Thyroid gland (tissue), 4 donors: ENCODE measurements around the gene IL1B. TPM values are rescaled to one million over a fixed set of nuclear protein-coding genes. Genes with fewer than 3 reads are reported as not detected.
A peak's percentile ranks its signal among the peaks of the same experiment; 100 is the strongest.
"Not testable (repeated sequence)": the region's sequence is repeated elsewhere in the genome, so short reads cannot be mapped to it uniquely, and the experiment has no call there.

ENCODE experiments used
- DNase-seq, 2 donors: peaks; one replicate each; pipeline ENCODE4 v3.0.0-alpha.2; 2019
- H3K27ac ChIP-seq, 3 donors: fragments of 200-600 bp; sonication (generic); 1 replicate in 2 of 3; 2 replicates in 1 of 3; pipeline ENCODE4 v1.5.1; 2016 to 2019; ENCODE audit warnings: mild to moderate bottlenecking in 1 of 3, moderate library complexity in 1 of 3
- H3K27me3 ChIP-seq: fragments of 200-600 bp; sonication (generic); one replicate; pipeline ENCODE4 v1.5.1; 2019
- H3K36me3 ChIP-seq, 2 donors: fragments of 200-600 bp; sonication (generic); one replicate each; pipeline ENCODE4 v1.5.1; 2016 to 2019
- H3K4me1 ChIP-seq, 2 donors: fragments of 200-600 bp; sonication (generic); one replicate each; pipeline ENCODE4 v1.5.1; 2017 to 2019
- H3K4me3 ChIP-seq, 3 donors: fragments of 200-600 bp; sonication (generic); replicated peaks in 1 of 3; 1 replicate in 2 of 3; 2 replicates in 1 of 3; pipeline ENCODE4 v1.5.1; 2016; ENCODE audit warnings: mild to moderate bottlenecking in 1 of 3
- H3K9me3 ChIP-seq: fragments of 200-600 bp; sonication (generic); one replicate; pipeline ENCODE4 v1.5.1; 2017
- POLR2A ChIP-seq, 2 donors: fragments of 450-650 bp; IDR thresholded peaks; one replicate each; pipeline ENCODE4 v1.6.1; 2017; ENCODE audit warnings: antibody characterized with exemption in 2 of 2, mild to moderate bottlenecking in 2 of 2, moderate library complexity in 1 of 2
- WGBS, 2 donors: methylation state at CpG; one replicate each; pipeline ENCODE4 v1.1.5; 2017; 5-methylcytosine and 5-hydroxymethylcytosine counted together
- intact Hi-C: fragments of 100-400 bp; cut with DNase I; formaldehyde crosslinking; loops from one replicate; pipeline ENCODE4 v1.15.1; 2023
- total RNA-seq, 4 donors: library from RNA; depleted of rRNA; stranded (reverse); fragments of >200 nt; gene quantifications; one replicate each; pipeline ENCODE4 v1.2.3, GENCODE V29; 2016
- TF ChIP-seq, protein P1 (sequence below), 6 experiments: fragments of 200-600 bp in 3 of 6; fragments of 450-650 bp in 3 of 6; sonication (generic) in 3 of 6; IDR thresholded peaks; one replicate each; pipeline ENCODE4 v1.5.1; 2016 to 2019; ENCODE audit warnings: antibody characterized with exemption in 6 of 6, mild to moderate bottlenecking in 2 of 6, inconsistent platforms in 1 of 6, moderate library complexity in 1 of 6

IL1B gene
- total RNA-seq, 4 donors from 2014 or later = 0.27 to 1.3 TPM; not detected in 2

DNA sequence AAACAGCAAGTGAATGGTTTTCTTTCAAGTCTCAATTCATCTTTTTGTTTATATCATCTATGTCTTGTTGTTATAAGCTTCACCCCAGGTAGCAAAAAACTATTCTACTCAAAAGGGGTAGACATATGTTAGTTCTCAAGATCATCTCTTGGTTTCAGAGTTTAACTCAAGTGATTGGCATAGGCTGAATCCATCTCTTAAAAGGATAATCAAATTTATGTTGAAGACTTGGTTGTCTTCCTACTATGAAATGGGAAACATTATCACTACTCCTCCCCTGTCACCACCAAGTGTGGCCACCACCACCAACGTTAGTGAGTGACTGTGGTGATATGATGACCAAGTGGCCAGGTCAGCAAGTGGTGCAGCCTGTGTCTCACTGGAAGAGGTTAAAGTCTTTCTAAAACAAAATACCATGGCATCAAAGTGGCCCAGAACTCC lies 1.5 kb downstream of the IL1B start:
- H3K4me3 ChIP-seq = no peak overlapping the region
- WGBS, 2 donors = 91 to 94% methylated on average over 1 of the region's 1 CpG
- no peaks in the 10 kb centered on the region for H3K9me3 ChIP-seq
- DNase-seq = no peak
- no peaks in the 10 kb centered on the region for H3K36me3 ChIP-seq
- no peaks in the 10 kb centered on the region for H3K27me3 ChIP-seq
- TF ChIP-seq, protein P1, sequence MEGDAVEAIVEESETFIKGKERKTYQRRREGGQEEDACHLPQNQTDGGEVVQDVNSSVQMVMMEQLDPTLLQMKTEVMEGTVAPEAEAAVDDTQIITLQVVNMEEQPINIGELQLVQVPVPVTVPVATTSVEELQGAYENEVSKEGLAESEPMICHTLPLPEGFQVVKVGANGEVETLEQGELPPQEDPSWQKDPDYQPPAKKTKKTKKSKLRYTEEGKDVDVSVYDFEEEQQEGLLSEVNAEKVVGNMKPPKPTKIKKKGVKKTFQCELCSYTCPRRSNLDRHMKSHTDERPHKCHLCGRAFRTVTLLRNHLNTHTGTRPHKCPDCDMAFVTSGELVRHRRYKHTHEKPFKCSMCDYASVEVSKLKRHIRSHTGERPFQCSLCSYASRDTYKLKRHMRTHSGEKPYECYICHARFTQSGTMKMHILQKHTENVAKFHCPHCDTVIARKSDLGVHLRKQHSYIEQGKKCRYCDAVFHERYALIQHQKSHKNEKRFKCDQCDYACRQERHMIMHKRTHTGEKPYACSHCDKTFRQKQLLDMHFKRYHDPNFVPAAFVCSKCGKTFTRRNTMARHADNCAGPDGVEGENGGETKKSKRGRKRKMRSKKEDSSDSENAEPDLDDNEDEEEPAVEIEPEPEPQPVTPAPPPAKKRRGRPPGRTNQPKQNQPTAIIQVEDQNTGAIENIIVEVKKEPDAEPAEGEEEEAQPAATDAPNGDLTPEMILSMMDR (IDR thresholded peaks at IDR 0.05) = no peak
- no peak for TF ChIP-seq POLR2A (IDR thresholded peaks at IDR 0.05)
- intact Hi-C loops = no loop called here
- peaks cover 7 to 8% of the 10 kb centered on the region in 2 donors for H3K4me1 ChIP-seq
- no peak overlapping the region for H3K27ac ChIP-seq

DNA sequence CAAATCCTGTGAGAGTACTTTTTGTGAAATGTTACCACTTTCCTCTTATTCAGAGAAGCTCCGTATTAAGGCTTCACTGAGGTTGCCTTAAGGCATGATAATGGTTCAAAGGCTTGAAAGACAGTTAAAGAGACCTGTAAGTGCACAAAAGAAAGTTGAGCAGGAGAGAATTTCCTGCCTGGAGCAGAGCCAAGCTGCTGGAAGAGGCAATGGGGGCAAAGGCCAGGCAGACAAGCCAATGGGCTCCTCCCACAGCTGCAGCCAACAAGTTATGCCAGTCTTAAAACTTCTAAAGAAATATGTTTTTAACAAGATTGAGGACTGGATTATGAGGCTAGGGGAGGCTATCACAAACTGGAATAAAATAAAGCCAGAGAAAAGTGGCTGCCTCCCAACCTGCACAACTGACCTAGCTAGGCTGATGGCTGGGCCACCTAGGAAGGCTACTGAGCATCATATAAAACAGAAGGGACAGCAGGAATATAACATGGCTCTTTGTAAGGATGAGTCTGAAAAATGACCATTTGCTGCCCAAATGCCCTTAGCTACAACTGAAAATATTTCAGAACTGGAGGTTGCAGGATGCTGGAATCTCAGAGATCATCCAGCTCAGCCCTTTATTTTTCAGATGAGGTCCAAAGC lies 2.1 kb downstream of the IL1B start:
- H3K4me3 ChIP-seq = no peak overlapping the region
- no peaks in the 10 kb centered on the region for H3K9me3 ChIP-seq
- 66 to 76% methylated on average over 1 of the region's 1 CpG for WGBS, 2 donors
- H3K4me1 ChIP-seq = peaks cover 7 to 8% of the 10 kb centered on the region in 2 donors
- DNase-seq = peak; percentile 25 to 44
- no peaks in the 10 kb centered on the region for H3K36me3 ChIP-seq
- TF ChIP-seq, protein P1 (IDR thresholded peaks at IDR 0.05) = no peak
- TF ChIP-seq POLR2A (IDR thresholded peaks at IDR 0.05) = no peak
- intact Hi-C loops = no loop called here
- no peaks in the 10 kb centered on the region for H3K27me3 ChIP-seq
- no peak overlapping the region for H3K27ac ChIP-seq

DNA sequence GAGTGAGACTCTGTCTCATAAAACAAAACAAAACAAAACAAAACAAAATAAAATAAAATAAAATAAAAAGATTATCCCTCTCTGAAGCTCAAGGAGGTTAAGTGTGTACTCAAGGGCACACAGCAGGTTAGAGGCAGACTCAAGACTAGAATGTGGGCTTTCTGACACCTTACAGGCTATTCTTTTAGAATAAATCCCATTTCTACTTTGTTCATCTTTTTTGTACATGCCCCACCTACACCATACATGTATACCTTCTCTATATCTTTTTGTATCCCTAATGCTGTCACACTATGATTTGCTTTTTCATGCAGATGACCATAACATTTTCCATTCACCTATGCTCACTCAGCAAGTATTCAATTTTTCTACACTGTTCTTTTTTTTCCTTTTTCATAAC lies 2.6 kb downstream of the IL1B start:
- H3K4me1 ChIP-seq = peaks cover 7 to 8% of the 10 kb centered on the region in 2 donors
- intact Hi-C loops = no loop called here
- no peak overlapping the region for H3K4me3 ChIP-seq
- no peaks in the 10 kb centered on the region for H3K36me3 ChIP-seq
- TF ChIP-seq, protein P1 (IDR thresholded peaks at IDR 0.05) = no peak
- TF ChIP-seq POLR2A (IDR thresholded peaks at IDR 0.05) = no peak
- no peak overlapping the region for H3K27ac ChIP-seq
- DNase-seq = no peak
- no peaks in the 10 kb centered on the region for H3K9me3 ChIP-seq
- H3K27me3 ChIP-seq = no peaks in the 10 kb centered on the region

DNA sequence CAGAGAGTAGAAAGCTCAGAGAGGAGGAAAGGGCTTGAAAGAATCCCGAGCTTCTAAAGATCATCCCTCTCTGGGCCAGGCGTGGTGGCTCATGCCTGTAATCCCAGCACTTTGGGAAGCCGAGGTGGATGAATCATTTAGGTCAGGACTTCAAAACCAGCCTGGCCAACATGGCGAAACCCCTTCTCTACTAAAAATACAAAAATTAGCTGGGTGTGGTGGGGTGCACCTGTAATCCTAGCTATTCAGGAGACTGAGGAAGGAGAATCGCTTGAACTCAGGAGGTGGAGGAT lies 3.0 kb downstream of the IL1B start:
- H3K27ac ChIP-seq, H3K4me3 ChIP-seq, H3K36me3 ChIP-seq, DNase-seq, H3K9me3 ChIP-seq, intact Hi-C loops, H3K4me1 ChIP-seq, H3K27me3 ChIP-seq: not testable (repeated sequence)
- 93 to 97% methylated on average over 5 of the region's 5 CpGs for WGBS, 2 donors

DNA sequence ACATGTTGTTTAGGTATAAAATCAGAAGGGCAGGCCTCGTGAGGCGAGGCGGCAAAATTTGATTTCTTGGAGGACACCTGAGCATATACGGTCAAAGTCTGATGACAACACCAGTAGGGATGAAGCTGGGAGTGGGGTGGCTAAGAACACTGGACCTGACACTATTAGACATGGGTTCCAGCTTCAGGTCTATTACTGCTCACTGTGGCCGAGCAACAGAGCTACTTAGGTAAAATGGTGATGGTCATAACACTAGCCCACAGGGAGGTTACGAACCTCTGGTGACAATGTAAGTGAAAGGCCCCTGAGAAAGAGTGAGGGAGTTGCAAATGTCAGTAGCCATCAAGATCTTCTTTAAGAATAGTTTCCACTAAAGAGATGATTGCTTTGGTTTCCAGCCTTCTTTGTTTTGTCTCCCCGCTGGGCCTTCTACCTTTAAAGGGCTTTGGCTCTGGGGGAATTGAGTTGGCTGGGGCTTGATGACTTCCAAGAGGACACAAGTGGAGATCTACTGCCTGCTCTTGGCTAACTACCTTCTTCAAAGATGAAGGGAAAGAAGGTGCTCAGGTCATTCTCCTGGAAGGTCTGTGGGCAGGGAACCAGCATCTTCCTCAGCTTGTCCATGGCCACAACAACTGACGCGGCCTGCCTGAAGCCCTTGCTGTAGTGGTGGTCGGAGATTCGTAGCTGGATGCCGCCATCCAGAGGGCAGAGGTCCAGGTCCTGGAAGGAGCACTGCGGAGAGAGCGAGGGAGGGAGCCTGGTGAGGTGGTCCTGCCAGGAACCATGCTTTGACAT lies 3.5 kb downstream of the IL1B start:
- no peak for DNase-seq
- 92 to 95% methylated on average over 14 of the region's 14 CpGs for WGBS, 2 donors
- Histone ChIP-seq H3K27me3 (no peaks in the 10 kb centered on the region), H3K9me3 (no peaks in the 10 kb centered on the region), H3K4me1 (peaks cover 7 to 8% of the 10 kb centered on the region in 2 donors), H3K36me3 (no peaks in the 10 kb centered on the region), H3K4me3 (no peak overlapping the region), H3K27ac (no peak overlapping the region)
- no peak for TF ChIP-seq POLR2A (IDR thresholded peaks at IDR 0.05)
- TF ChIP-seq, protein P1 (IDR thresholded peaks at IDR 0.05) = no peak
- intact Hi-C loops = no loop called here
